ENCODE results near the gene ANGPTL2.
A peak's percentile ranks its signal among the peaks of the same experiment; 100 is the strongest.

The ANGPTL2 gene

DNA sequence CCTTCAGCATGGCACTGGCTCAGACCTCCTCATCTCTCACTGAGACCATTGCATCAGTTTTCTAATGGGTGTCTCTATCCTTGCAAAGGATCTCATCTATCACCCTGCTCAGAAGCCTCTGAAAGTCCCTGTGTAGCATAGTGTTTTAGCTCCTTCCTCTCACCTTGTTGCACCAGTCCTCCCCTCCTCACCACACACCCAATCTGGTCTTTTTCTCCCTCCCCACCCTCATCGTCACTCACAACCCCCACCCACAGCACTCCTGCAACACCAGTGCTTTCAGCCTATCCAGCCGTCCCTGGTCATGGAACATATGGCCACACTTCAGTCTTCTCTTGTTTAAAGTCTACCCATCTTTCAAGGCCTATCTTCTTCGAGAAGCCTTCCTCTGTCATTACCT, 74.5 kb downstream of the ANGPTL2 start:
- DNase-seq (ENCODE audit: low spot score): no peak
- H3K9me3 Mint-ChIP-seq: no peaks in the 10 kb centered on the region
- H3K27me3 Mint-ChIP-seq (ENCODE audit: low read depth): peaks cover 30% of the 10 kb centered on the region
- peak overlapping the region; percentile 11 for H3K4me3 Mint-ChIP-seq
- peaks cover 3% of the 10 kb centered on the region for H3K36me3 Mint-ChIP-seq (ENCODE audit: low read depth)
- peaks cover 20% of the 10 kb centered on the region for H3K4me1 Mint-ChIP-seq (ENCODE audit: low read depth)
- no peak overlapping the region for H3K27ac Mint-ChIP-seq

DNA sequence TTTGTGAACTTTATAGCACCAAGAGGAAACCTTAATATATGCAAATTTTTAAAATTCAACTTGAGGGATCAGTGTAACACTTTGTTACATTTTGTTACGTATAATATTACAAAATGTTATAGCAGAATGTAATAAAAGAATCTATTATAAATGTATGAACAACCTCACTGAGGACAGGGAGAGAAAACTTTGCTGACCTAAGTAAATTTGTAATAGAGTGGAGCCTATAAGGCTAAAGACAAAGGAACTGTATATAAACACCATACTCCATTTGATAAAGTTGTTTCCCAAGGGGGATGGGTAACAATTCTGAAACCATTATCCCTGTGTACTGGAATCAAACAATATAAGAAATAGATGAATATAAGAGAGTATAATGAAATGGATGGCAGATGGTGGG, 77.3 kb downstream of the ANGPTL2 start:
- H3K27ac Mint-ChIP-seq: no peak overlapping the region
- peaks cover 42% of the 10 kb centered on the region for H3K27me3 Mint-ChIP-seq (ENCODE audit: low read depth)
- H3K4me3 Mint-ChIP-seq: no peak overlapping the region

DNA sequence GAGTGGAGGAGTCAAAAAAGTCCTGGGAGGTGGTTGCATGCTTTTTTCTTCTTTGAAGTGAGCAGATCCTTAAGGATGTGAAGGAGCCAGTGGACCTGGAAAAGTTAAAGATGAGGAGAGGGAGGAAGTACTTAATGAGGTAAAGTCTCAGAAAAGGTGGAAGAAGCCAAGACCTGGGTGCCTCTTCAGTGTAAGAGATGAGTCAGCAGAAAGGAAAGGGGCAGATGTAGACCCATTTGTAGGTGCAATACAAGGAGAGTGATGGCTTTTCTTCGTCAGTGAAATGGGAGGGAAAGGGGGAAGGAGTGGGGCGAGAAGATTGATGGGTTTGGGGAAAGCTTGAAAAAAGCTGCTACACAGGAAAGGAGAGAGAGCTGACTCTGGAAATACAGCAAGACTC, 82.9 kb downstream of the ANGPTL2 start:
- no peaks in the 10 kb centered on the region for H3K4me1 Mint-ChIP-seq (ENCODE audit: low read depth)
- H3K4me3 Mint-ChIP-seq: no peak overlapping the region
- no peaks in the 10 kb centered on the region for H3K9me3 Mint-ChIP-seq
- H3K36me3 Mint-ChIP-seq (ENCODE audit: low read depth): no peaks in the 10 kb centered on the region
- peaks cover 29% of the 10 kb centered on the region for H3K27me3 Mint-ChIP-seq (ENCODE audit: low read depth)
- DNase-seq (ENCODE audit: low spot score): no peak
- H3K27ac Mint-ChIP-seq: no peak overlapping the region

More for the DNA sequence above, 77.3 kb downstream of the ANGPTL2 start:
- peaks cover 3% of the 10 kb centered on the region for H3K36me3 Mint-ChIP-seq (ENCODE audit: low read depth)
- H3K9me3 Mint-ChIP-seq: no peaks in the 10 kb centered on the region
- H3K4me1 Mint-ChIP-seq (ENCODE audit: low read depth): peaks cover 17% of the 10 kb centered on the region
- no peak for DNase-seq (ENCODE audit: low spot score)

DNA sequence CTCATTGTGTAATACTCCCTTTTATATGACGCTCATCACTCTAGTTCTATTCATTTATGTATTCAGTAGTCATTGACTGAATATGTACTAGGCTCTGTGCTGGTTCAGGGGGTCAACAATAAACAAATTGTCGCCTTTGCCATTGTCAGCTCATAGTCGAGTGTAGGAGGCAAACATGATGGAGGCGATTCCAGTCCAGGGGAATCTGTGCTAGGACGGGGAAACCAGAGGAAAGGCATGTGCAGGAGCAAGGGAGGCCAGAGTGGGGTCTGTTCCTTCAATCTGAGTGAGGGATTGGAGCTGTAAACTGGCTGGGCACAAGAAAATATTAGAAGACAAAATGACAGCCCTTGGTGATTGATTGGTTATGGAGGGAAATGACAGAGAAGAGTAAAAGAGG, 83.9 kb downstream of the ANGPTL2 start:
- Mint-ChIP-seq H3K27me3 (ENCODE audit: low read depth) (peaks cover 27% of the 10 kb centered on the region), H3K4me1 (ENCODE audit: low read depth) (no peaks in the 10 kb centered on the region), H3K36me3 (ENCODE audit: low read depth) (no peaks in the 10 kb centered on the region), H3K9me3 (no peaks in the 10 kb centered on the region), H3K4me3 (no peak overlapping the region), H3K27ac (no peak overlapping the region)
- DNase-seq (ENCODE audit: low spot score): no peak

Data from T-helper 2 cell treated with Interferon-gamma antibody and Interleukin-4, amounts not matched to agents 5 μg/mL and 100 μg/mL, for 36 hours (primary cell).